Prostate gland (tissue), 2 donors: ENCODE results near the gene ASCC3. TPM values are rescaled to one million over a fixed set of nuclear protein-coding genes. Genes with fewer than 3 reads are reported as not detected.

ENCODE experiments used
- DNase-seq: peaks from one replicate; pipeline ENCODE4 v3.0.0-alpha.2; 2019; ENCODE audit warnings: low spot score
- H3K27ac ChIP-seq, 2 donors: fragments of 200-600 bp; sonication (generic); 2 replicates each; pipeline ENCODE4 v1.5.1; 2017 to 2019
- H3K27me3 ChIP-seq: fragments of 200-600 bp; sonication (generic); replicated peaks from 2 replicates; pipeline ENCODE4 v1.5.1; 2019; ENCODE audit not compliant: insufficient read depth
- H3K36me3 ChIP-seq, 2 donors: fragments of 200-600 bp; sonication (generic); 1 replicate in 1 of 2; 2 replicates in 1 of 2; pipeline versions ENCODE4 v1.5.1 to v1.8.1; 2017 to 2019
- H3K4me1 ChIP-seq: fragments of 200-600 bp; sonication (generic); replicated peaks from 2 replicates; pipeline ENCODE4 v1.5.1; 2019
- H3K4me3 ChIP-seq, 2 donors: fragments of 200-600 bp; sonication (generic); 2 replicates each; pipeline ENCODE4 v1.5.1; 2017 to 2019
- H3K9me3 ChIP-seq: fragments of 200-600 bp; sonication (generic); 2 replicates; pipeline ENCODE4 v1.5.1; 2017
- POLR2A ChIP-seq: fragments of 450-650 bp; IDR thresholded peaks from one replicate; pipeline ENCODE4 v1.6.1; 2016; ENCODE audit warnings: antibody characterized with exemption, mild to moderate bottlenecking
- POLR2AphosphoS5 ChIP-seq: sonication (generic); formaldehyde crosslinking; IDR thresholded peaks from one replicate; pipeline ENCODE4 v1.6.1; 2017; ENCODE audit warnings: antibody characterized with exemption
- WGBS: methylation state at CpG from one replicate; pipeline ENCODE4 v1.1.5; 2018; 5-methylcytosine and 5-hydroxymethylcytosine counted together
- intact Hi-C: fragments of 100-400 bp; cut with DNase I; formaldehyde crosslinking; loops from one replicate; pipeline ENCODE4 v1.14.2; 2022
- total RNA-seq, 2 donors: library from RNA; depleted of rRNA; stranded (reverse); fragments of >200 nt; gene quantifications; one replicate each; pipeline ENCODE4 v1.1.0, GENCODE V29; 2016
- TF ChIP-seq, protein P1 (sequence below), 4 experiments: fragments of 200-600 bp in 2 of 4; fragments of 450-650 bp in 2 of 4; sonication (generic) in 2 of 4; IDR thresholded peaks; 1 replicate in 3 of 4; 2 replicates in 1 of 4; pipeline ENCODE4 v1.5.1; 2016 to 2019; ENCODE audit warnings: antibody characterized with exemption in 4 of 4, mild to moderate bottlenecking in 2 of 4, moderate library complexity in 2 of 4

Gene ASCC3
- total RNA-seq, 2 donors from 2014 or later = 27.6 to 35.9 TPM

DNA sequence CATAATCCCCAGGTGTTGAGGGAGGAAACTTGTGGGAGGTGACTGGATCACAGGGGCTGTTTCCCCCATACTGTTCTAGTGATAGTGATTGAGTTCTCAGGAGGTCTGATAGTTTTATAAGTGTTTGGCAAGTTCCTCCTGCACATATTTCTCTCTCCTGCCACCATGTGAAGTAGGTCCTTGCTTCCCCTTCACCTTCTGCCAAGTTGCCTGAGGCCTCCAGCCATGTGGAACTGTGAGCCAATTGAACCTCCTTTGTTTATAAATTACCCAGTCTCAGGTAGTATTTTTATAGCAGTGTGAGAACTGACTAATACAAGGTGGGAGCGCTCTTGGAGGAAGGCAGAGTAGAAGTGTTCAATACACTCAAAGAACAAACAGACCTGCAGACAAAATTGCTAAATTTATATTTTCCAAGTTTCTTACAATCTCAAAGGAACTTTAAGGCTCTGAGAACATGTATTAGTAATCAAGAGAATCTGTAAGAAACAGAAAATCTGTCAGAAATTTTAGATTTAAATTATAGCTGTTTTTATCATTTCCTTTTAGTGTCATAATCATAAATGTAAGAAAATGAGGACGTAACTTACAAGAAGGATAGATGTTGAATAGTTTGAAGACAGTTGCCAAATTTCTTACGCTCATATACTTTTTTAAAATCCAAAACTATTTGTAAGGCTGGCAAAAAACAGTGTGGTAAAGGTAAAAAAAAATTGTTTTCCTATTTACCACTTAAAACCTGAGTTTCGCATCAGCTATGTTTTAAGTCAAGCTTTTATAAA, 77.7 kb downstream of the ASCC3 start:
- Histone ChIP-seq H3K4me3 (no peak overlapping the region), H3K4me1 (no peaks in the 10 kb centered on the region), H3K36me3 (no peaks in the 10 kb centered on the region), H3K9me3 (no peaks in the 10 kb centered on the region), H3K27ac (no peak overlapping the region), H3K27me3 (no peaks in the 10 kb centered on the region)
- peak; percentile 44 for DNase-seq
- intact Hi-C loops = no loop called here
- WGBS = 71% methylated on average over 4 of the region's 4 CpGs
- no peak for TF ChIP-seq POLR2A
- TF ChIP-seq POLR2AphosphoS5 = no peak
- TF ChIP-seq, protein P1, sequence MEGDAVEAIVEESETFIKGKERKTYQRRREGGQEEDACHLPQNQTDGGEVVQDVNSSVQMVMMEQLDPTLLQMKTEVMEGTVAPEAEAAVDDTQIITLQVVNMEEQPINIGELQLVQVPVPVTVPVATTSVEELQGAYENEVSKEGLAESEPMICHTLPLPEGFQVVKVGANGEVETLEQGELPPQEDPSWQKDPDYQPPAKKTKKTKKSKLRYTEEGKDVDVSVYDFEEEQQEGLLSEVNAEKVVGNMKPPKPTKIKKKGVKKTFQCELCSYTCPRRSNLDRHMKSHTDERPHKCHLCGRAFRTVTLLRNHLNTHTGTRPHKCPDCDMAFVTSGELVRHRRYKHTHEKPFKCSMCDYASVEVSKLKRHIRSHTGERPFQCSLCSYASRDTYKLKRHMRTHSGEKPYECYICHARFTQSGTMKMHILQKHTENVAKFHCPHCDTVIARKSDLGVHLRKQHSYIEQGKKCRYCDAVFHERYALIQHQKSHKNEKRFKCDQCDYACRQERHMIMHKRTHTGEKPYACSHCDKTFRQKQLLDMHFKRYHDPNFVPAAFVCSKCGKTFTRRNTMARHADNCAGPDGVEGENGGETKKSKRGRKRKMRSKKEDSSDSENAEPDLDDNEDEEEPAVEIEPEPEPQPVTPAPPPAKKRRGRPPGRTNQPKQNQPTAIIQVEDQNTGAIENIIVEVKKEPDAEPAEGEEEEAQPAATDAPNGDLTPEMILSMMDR (IDR thresholded peaks at IDR 0.05) = no peak

DNA sequence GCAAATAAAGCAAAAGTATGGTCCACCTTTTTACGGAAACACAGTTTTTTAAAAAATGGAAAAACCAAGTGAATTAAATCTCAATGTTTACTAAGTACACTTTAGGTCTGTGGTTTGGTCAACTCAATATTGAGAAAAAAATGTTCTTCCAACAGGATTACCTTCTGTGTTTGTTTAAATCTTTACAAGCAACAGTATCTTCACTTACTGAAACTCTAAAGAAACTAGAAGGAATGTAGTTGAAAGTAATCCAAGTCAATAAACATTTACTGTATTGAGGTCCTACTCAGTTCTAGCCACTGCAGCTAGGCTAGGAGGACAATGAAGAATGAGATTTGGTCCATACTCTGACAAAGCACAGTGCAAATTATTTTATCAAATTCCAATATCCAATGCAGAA, 80.1 kb downstream of the ASCC3 start:
- Histone ChIP-seq H3K9me3 (no peaks in the 10 kb centered on the region), H3K27me3 (no peaks in the 10 kb centered on the region), H3K27ac (no peak overlapping the region), H3K4me1 (no peaks in the 10 kb centered on the region), H3K36me3 (no peaks in the 10 kb centered on the region), H3K4me3 (no peak overlapping the region)
- intact Hi-C loops = no loop called here
- TF ChIP-seq POLR2AphosphoS5 = no peak
- no peak for TF ChIP-seq POLR2A
- TF ChIP-seq, protein P1 (IDR thresholded peaks at IDR 0.05) = no peak
- WGBS = 62% methylated on average over 1 of the region's 1 CpG
- no peak for DNase-seq

DNA sequence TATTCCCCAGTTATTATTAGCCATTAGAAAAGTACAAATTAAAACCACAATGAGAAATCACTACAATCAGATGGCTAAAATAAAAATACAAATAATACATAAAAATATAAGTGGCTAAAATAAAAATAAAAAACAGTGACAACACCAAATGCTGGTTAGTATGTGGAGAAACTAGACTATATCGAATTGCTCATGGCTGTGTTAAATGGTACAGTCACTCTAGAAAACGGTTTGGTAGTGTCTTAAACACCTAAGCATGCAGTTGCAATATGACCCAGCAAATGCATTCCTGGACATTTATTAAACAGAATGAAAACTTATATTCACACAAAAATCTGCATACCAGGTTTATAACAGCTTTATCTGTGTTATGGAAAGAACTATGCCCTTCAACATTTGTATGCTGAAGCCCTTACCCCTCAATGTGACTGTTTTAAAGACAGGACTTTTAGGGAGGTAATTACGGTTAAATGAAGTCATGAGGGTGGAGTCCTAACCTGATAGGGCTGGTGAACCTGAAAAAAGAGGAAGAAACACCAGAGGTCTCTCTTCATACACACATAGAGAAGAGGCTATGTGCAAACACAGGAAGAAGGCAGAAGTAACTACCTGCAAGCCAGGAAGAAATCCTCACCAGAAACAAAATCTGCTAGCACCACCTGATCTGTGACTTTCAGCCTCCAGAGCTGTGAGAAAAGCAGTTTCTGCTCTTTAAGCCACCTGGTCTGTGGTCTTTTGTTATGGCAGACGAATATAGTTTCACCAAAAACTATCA, 84.9 kb downstream of the ASCC3 start:
- Histone ChIP-seq H3K36me3 (no peaks in the 10 kb centered on the region), H3K4me1 (no peaks in the 10 kb centered on the region), H3K4me3 (no peak overlapping the region), H3K9me3 (no peaks in the 10 kb centered on the region), H3K27ac (no peak overlapping the region), H3K27me3 (no peaks in the 10 kb centered on the region)
- 98% methylated on average over 4 of the region's 4 CpGs for WGBS
- intact Hi-C loops = no loop called here
- DNase-seq = no peak
- TF ChIP-seq, protein P1 (IDR thresholded peaks at IDR 0.05) = no peak
- no peak for TF ChIP-seq POLR2A

DNA sequence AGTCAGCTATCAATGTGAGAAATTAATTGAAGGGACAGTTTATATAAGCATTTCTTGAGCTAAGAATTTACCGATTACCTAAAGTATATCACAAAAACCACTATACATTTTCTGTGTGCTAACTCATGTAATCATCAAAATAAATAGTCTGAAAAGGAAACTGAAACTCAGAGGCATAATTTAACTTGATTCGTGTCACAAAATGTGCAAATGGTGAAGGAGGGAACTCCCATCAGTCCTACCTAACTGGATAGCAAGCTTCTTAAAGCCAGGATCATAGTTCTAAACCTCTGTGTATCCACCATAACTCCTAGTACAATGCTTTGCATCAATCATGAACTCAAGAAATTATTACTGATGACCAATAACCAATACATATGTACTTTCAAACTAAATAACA, 91.0 kb downstream of the ASCC3 start:
- WGBS = 79% methylated on average over 2 of the region's 2 CpGs
- H3K9me3 ChIP-seq = no peaks in the 10 kb centered on the region
- no peaks in the 10 kb centered on the region for H3K27me3 ChIP-seq
- no peak overlapping the region for H3K4me3 ChIP-seq
- H3K27ac ChIP-seq = no peak overlapping the region
- no peak for TF ChIP-seq POLR2AphosphoS5
- TF ChIP-seq POLR2A = no peak
- TF ChIP-seq, protein P1 (IDR thresholded peaks at IDR 0.05) = no peak
- no peaks in the 10 kb centered on the region for H3K36me3 ChIP-seq
- intact Hi-C loops = no loop called here
- no peaks in the 10 kb centered on the region for H3K4me1 ChIP-seq
- DNase-seq = no peak
